KMS-11 (cell line): ENCODE results near the gene NKX1-1.

Source experiments
- H2AFZ ChIP-seq: fragments of 200-600 bp; sonication (generic); 2 replicates; pipeline ENCODE4 v1.6.1; 2016; ENCODE audit warnings: antibody characterized with exemption, mixed run types, low read depth
- H3K27ac ChIP-seq: fragments of 200-600 bp; sonication (generic); 2 replicates; pipeline ENCODE4 v1.6.1; 2016; ENCODE audit warnings: mild to moderate bottlenecking, mixed run types
- H3K27me3 ChIP-seq: fragments of 200-600 bp; sonication (generic); 2 replicates; pipeline ENCODE4 v1.6.1; 2017; ENCODE audit warnings: mild to moderate bottlenecking, low read depth, mixed run types, moderate library complexity; ENCODE audit not compliant: insufficient read depth
- H3K36me3 ChIP-seq: fragments of 200-600 bp; sonication (generic); 2 replicates; pipeline ENCODE4 v1.6.1; 2017; ENCODE audit warnings: mild to moderate bottlenecking, mixed run types; ENCODE audit not compliant: insufficient read depth
- H3K4me1 ChIP-seq: fragments of 200-600 bp; sonication (generic); 2 replicates; pipeline ENCODE4 v1.6.1; 2016; ENCODE audit warnings: mild to moderate bottlenecking, low read depth, mixed run types; ENCODE audit not compliant: poor library complexity, severe bottlenecking
- H3K4me2 ChIP-seq: fragments of 200-600 bp; sonication (generic); 2 replicates; pipeline ENCODE4 v1.7.0; 2016; ENCODE audit warnings: mild to moderate bottlenecking, mixed run types
- H3K4me3 ChIP-seq: fragments of 200-600 bp; sonication (generic); IDR thresholded peaks from 2 replicates; pipeline ENCODE4 v1.6.1; 2017; ENCODE audit warnings: low read depth, low read length, mixed read lengths; ENCODE audit not compliant: insufficient read depth
- H3K79me2 ChIP-seq: fragments of 200-600 bp; sonication (generic); 2 replicates; pipeline ENCODE4 v1.6.1; 2016; ENCODE audit warnings: low read depth, mixed run types; ENCODE audit not compliant: insufficient read depth
- H3K9ac ChIP-seq: fragments of 200-600 bp; sonication (generic); 2 replicates; pipeline ENCODE4 v1.6.1; 2016; ENCODE audit warnings: mild to moderate bottlenecking, mixed run types
- H4K20me1 ChIP-seq: fragments of 200-600 bp; sonication (generic); 2 replicates; pipeline ENCODE4 v1.6.1; 2016; ENCODE audit warnings: mild to moderate bottlenecking, mixed run types; ENCODE audit not compliant: insufficient read depth
- TF ChIP-seq, protein P1 (sequence below): fragments of 200-600 bp; sonication (generic); conservative IDR thresholded peaks from 2 replicates; pipeline ENCODE4 v1.6.1; 2017; ENCODE audit warnings: low read depth, mild to moderate bottlenecking, antibody characterized with exemption, low read length, moderate library complexity, mixed read lengths

NKX1-1 gene

DNA sequence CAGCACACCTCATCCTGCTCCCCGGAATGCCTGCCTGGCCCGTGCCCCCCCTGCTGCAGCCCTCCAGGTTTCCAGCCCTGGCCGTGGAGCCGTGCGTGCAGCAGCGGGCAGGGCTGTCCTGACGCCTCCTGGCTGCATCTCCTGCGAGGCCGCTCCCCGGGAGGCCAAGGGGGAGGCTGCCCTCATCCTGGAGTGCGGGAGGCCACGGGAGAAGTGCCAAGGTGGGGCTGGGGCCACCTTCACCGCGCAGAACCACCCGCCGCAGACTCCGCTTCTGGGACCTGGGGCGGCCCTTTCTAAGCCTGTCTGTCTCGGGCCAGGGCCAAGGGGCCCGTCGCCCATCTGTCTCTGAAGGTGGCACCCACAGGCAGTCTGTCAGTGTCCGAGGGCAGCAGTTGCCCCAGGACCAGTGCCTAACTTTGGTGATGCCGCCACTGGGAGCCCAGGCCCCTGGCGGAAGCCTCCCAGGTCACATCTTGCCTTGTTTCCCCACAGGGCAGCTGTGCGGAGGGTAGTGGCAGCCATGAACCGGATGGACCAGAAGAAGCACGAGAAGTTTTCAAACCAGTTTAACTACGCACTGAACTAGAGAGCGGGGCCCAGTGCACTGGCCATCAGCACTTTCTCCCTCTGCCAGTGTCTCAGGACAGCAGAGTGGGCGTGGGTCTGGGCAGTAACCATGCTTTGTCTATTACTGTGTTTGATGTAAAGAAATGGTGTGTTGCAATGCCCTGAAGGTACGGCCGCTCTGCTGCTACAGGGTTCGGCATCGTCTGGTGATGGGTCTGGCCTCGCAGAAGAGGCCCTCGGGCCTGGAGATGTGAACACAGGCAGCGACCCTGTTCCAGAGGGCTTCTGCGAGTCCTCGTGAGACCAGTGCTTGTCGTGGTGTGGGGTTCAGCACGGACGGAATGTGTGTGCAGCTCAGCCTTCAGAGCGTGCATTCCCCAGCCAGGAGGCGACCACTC is 20.6 kb downstream of the NKX1-1 start:
- no peak overlapping the region for H3K27ac ChIP-seq
- H3K79me2 ChIP-seq, result no peaks in the 10 kb centered on the region
- H3K36me3 ChIP-seq, result no peaks in the 10 kb centered on the region
- H3K9ac ChIP-seq, result no peak overlapping the region
- no peak overlapping the region for H2AFZ ChIP-seq
- H3K4me2 ChIP-seq, result no peak overlapping the region
- H3K4me3 ChIP-seq, result no peak overlapping the region
- H3K27me3 ChIP-seq, result no peaks in the 10 kb centered on the region
- H4K20me1 ChIP-seq, result no peaks in the 10 kb centered on the region
- TF ChIP-seq, protein P1, sequence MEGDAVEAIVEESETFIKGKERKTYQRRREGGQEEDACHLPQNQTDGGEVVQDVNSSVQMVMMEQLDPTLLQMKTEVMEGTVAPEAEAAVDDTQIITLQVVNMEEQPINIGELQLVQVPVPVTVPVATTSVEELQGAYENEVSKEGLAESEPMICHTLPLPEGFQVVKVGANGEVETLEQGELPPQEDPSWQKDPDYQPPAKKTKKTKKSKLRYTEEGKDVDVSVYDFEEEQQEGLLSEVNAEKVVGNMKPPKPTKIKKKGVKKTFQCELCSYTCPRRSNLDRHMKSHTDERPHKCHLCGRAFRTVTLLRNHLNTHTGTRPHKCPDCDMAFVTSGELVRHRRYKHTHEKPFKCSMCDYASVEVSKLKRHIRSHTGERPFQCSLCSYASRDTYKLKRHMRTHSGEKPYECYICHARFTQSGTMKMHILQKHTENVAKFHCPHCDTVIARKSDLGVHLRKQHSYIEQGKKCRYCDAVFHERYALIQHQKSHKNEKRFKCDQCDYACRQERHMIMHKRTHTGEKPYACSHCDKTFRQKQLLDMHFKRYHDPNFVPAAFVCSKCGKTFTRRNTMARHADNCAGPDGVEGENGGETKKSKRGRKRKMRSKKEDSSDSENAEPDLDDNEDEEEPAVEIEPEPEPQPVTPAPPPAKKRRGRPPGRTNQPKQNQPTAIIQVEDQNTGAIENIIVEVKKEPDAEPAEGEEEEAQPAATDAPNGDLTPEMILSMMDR, result no peak
- H3K4me1 ChIP-seq, result no peaks in the 10 kb centered on the region

DNA sequence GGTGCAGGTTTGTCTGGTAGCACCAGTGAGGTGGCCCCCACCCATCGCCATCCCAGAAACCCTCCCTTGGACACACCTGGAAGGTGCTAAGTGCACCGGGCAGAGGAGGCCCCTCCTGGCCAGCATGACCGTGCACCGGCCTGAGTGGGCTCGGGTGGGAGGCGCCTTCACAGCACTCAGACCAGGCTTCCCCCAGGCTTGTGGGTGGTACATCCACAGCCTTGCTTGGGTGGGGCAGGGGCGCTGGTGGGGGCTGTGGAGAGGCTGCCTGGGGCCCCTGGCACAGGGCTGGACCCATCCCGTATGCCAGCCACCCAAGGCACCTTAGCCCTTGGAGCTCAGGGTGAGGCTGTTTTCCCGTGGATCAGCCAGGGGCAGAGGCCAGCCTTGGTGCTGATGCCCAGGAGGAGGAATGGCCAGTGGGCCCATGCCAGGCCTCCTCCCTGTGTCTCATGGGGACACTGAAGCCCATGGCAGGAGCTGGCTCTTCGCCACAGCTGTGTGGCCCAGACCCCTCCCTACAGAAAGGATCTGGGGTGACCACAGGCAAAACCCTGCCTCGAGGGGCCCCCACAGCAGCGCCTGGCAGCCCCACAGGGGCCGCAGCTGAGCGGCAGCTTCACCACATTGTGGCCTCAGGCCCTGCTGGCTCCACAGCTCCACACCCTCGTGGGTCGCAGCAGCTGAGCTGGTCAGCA is 21.4 kb downstream of the NKX1-1 start:
- H3K9ac ChIP-seq, result no peak overlapping the region
- no peaks in the 10 kb centered on the region for H3K4me1 ChIP-seq
- H3K27ac ChIP-seq, result no peak overlapping the region
- no peak overlapping the region for H3K4me3 ChIP-seq
- no peak overlapping the region for H2AFZ ChIP-seq
- no peaks in the 10 kb centered on the region for H3K27me3 ChIP-seq
- H3K79me2 ChIP-seq, result no peaks in the 10 kb centered on the region
- no peaks in the 10 kb centered on the region for H4K20me1 ChIP-seq
- H3K36me3 ChIP-seq, result no peaks in the 10 kb centered on the region
- TF ChIP-seq, protein P1, result no peak
- H3K4me2 ChIP-seq, result no peak overlapping the region

DNA sequence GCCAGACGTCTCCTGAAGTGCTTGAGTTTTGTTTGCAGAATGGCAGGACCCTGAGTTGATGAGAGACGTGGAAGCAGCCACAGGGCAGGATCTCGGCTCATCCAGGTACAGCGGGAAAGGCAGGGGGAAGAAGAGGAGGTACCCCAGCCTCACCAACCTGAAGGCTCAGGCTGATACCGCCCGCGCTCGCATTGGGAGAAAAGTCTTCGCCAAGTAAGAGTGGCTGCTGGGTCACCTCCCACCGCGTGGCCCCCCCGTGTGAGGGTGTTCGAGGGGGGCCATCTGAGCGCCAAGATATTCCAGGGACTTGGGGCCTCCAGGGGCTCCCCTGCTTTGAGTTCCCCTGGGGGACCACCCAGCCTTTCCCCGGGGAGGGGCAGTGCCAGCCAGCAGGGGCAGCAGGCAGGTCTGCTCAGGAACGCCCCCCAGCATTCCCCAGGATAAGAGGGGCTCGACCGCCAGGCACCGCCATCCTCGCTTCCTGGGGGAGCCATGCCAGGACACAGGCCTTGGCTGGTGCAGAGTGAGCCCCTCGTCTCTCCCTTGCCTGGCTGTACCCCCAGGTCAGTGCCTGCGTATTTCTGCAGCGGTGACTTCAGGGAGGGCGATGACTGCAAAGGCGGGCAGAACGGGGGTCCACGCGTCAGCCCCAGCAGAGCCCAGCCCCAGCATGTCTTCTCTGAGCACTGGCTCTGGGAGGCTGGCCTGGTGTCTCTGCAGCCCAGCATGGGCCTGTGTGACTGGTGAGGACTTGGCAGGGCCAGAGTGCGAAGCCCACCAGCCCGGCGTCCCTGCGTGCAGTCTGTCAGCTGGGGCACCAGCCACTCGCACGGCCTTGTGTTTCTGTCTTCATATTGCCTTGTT is 22.3 kb downstream of the NKX1-1 start:
- Histone ChIP-seq H3K79me2 (no peaks in the 10 kb centered on the region), H4K20me1 (no peaks in the 10 kb centered on the region), H3K4me1 (no peaks in the 10 kb centered on the region), H3K4me2 (no peak overlapping the region), H3K27ac (no peak overlapping the region), H3K9ac (no peak overlapping the region), H3K4me3 (no peak overlapping the region), H3K36me3 (no peaks in the 10 kb centered on the region), H2AFZ (no peak overlapping the region), H3K27me3 (no peaks in the 10 kb centered on the region)
- TF ChIP-seq, protein P1, result no peak
